WTC11 (cell line): ENCODE results near the gene MSI2.

Source experiments
- ATF3 ChIP-seq: sonication (generic); formaldehyde crosslinking; conservative IDR thresholded peaks from 2 replicates; pipeline ENCODE4 v1.8.1; 2022; ENCODE audit warnings: mild to moderate bottlenecking, missing genetic modification reagents
- CREB1 ChIP-seq: sonication (generic); formaldehyde crosslinking; IDR thresholded peaks from 2 replicates; pipeline ENCODE4 v1.8.0; 2023; ENCODE audit warnings: mild to moderate bottlenecking, missing genetic modification reagents
- CREM ChIP-seq: sonication (generic); formaldehyde crosslinking; IDR thresholded peaks from 2 replicates; pipeline ENCODE4 v1.8.1; 2022; ENCODE audit warnings: mild to moderate bottlenecking, missing genetic modification reagents, moderate library complexity
- CTCF ChIP-seq: fragments of 200-600 bp; IDR thresholded peaks from 2 replicates; pipeline ENCODE4 v1.8.0; 2022; ENCODE audit warnings: antibody characterized with exemption
- ETV6 ChIP-seq: sonication (generic); formaldehyde crosslinking; IDR thresholded peaks from 2 replicates; pipeline ENCODE4 v1.8.1; 2022; ENCODE audit warnings: mild to moderate bottlenecking, missing genetic modification reagents
- FOXP1 ChIP-seq: sonication (generic); formaldehyde crosslinking; IDR thresholded peaks from 2 replicates; pipeline ENCODE4 v1.8.0; 2022; ENCODE audit warnings: missing genetic modification reagents, mild to moderate bottlenecking, moderate library complexity, borderline replicate concordance
- GABPB1 ChIP-seq: sonication (generic); formaldehyde crosslinking; IDR thresholded peaks from 2 replicates; pipeline ENCODE4 v1.8.1; 2023; ENCODE audit warnings: mild to moderate bottlenecking, missing genetic modification reagents
- HMGXB4 ChIP-seq: sonication (generic); formaldehyde crosslinking; IDR thresholded peaks from 2 replicates; pipeline ENCODE4 v1.8.1; 2023; ENCODE audit warnings: mild to moderate bottlenecking, moderate library complexity, missing genetic modification reagents
- IRF1 ChIP-seq: sonication (generic); formaldehyde crosslinking; IDR thresholded peaks from 2 replicates; pipeline ENCODE4 v1.8.0; 2023; ENCODE audit warnings: missing genetic modification reagents
- NR3C1 ChIP-seq: sonication (generic); formaldehyde crosslinking; conservative IDR thresholded peaks from 2 replicates; pipeline ENCODE4 v1.8.1; 2023; ENCODE audit warnings: low read depth, mild to moderate bottlenecking, missing genetic modification reagents
- SP1 ChIP-seq: sonication (generic); formaldehyde crosslinking; conservative IDR thresholded peaks from 2 replicates; pipeline ENCODE4 v1.8.1; 2022; ENCODE audit warnings: missing genetic modification reagents
- ZNF416 ChIP-seq: fragments of 250-450 bp; sonication (Bioruptor Pico); IDR thresholded peaks from 2 replicates; pipeline ENCODE4 v1.9.0; 2021; ENCODE audit warnings: mild to moderate bottlenecking, inconsistent platforms

- no peak for TF ChIP-seq IRF1 (CRISPR knock-in tag)
- no peak for TF ChIP-seq ATF3 (CRISPR knock-in tag)
- no peak for TF ChIP-seq CTCF
- no peak for TF ChIP-seq ZNF416
- no peak for TF ChIP-seq CREB1
- no peak for TF ChIP-seq NR3C1 (CRISPR knock-in tag)
- TF ChIP-seq CREM (CRISPR knock-in tag) = no peak
- no peak for TF ChIP-seq ETV6 (CRISPR knock-in tag)
- no peak for TF ChIP-seq SP1 (CRISPR knock-in tag)
- TF ChIP-seq FOXP1 (CRISPR knock-in tag) = no peak
- TF ChIP-seq GABPB1 = no peak
- TF ChIP-seq HMGXB4 (CRISPR knock-in tag) = no peak
Observed at GRCh38 chr17:57620576-57620975, 364.3 kb downstream of the MSI2 start.
